Sigmoid colon (tissue), 7 donors: Measurements from ENCODE around the gene CCDC92. TPM values are rescaled to one million over a fixed set of nuclear protein-coding genes. Genes with fewer than 3 reads are reported as not detected.

ENCODE experiments used
- DNase-seq: peaks from one replicate; pipeline ENCODE4 v3.0.0-alpha.2; 2019
- H3K27ac ChIP-seq, 4 donors: fragments of 200-600 bp; sonication (generic); one replicate each; pipeline ENCODE4 v1.5.1; 2016 to 2019; ENCODE audit warnings: mild to moderate bottlenecking in 1 of 4
- H3K27me3 ChIP-seq, 3 donors: fragments of 200-600 bp; sonication (generic); one replicate each; pipeline ENCODE4 v1.5.1; 2019; ENCODE audit warnings: mild to moderate bottlenecking in 1 of 3
- H3K36me3 ChIP-seq, 4 donors: fragments of 200-600 bp; sonication (generic); one replicate each; pipeline ENCODE4 v1.5.1; 2016 to 2019
- H3K4me1 ChIP-seq, 4 donors: fragments of 200-600 bp; sonication (generic); one replicate each; pipeline ENCODE4 v1.5.1; 2017 to 2019
- H3K4me3 ChIP-seq, 4 donors: fragments of 200-600 bp; sonication (generic); one replicate each; pipeline ENCODE4 v1.5.1; 2017 to 2019; ENCODE audit warnings: mild to moderate bottlenecking in 2 of 4, moderate library complexity in 1 of 4
- H3K9me3 ChIP-seq, 4 donors: fragments of 200-600 bp in 3 of 4; sonication (generic) in 3 of 4; one replicate each; pipeline versions ENCODE4 v1.5.1 to v1.6.1; 2013 to 2019
- EP300 ChIP-seq, 4 donors: sonication (generic); formaldehyde crosslinking; IDR thresholded peaks; one replicate each; pipeline ENCODE4 v1.6.1; 2017; ENCODE audit warnings: antibody characterized with exemption in 4 of 4
- POLR2A ChIP-seq, 2 donors: fragments of 450-650 bp; IDR thresholded peaks; one replicate each; pipeline ENCODE4 v1.6.1; 2016; ENCODE audit warnings: antibody characterized with exemption in 2 of 2, mild to moderate bottlenecking in 2 of 2, moderate library complexity in 2 of 2
- POLR2AphosphoS5 ChIP-seq, 4 donors: sonication (generic); formaldehyde crosslinking; IDR thresholded peaks; one replicate each; pipeline ENCODE4 v1.6.1; 2017; ENCODE audit warnings: antibody characterized with exemption in 4 of 4
- WGBS, 2 donors: extraction: QIAGEN DNeasy Blood & Tissue Kit; methylation state at CpG; one replicate each; pipeline ENCODE4 v1.1.7; 2013; 5-methylcytosine and 5-hydroxymethylcytosine counted together
- intact Hi-C: fragments of 100-400 bp; cut with DNase I; formaldehyde crosslinking; loops from one replicate; pipeline ENCODE4 v1.15.1; 2023
- polyA plus RNA-seq, 3 donors: library from polyadenylated mRNA; stranded (reverse); fragments of 200-250 nt; gene quantifications; one replicate each; pipeline ENCODE4 v1.2.3, GENCODE V29; 2013
- total RNA-seq, 4 donors: library from RNA; depleted of rRNA; stranded (reverse); fragments of >200 nt; gene quantifications; one replicate each; pipeline ENCODE4 v1.1.0, GENCODE V29; 2016
- TF ChIP-seq, protein P1 (sequence below), 4 experiments: fragments of 450-650 bp in 3 of 4; fragments of 200-600 bp in 1 of 4; IDR thresholded peaks; one replicate each; pipeline ENCODE4 v1.5.1; 2016 to 2019; ENCODE audit warnings: antibody characterized with exemption in 4 of 4, mild to moderate bottlenecking in 3 of 4, moderate library complexity in 2 of 4
- donor health status: healthy with polysubstance abuse.
- donor health status: Bipolar disorder and iron deficiency.
- donor health status: healthy.

The CCDC92 gene
- total and polyA plus RNA-seq, 7 donors, result 18.5 to 54.0 (median 24.0) TPM

DNA sequence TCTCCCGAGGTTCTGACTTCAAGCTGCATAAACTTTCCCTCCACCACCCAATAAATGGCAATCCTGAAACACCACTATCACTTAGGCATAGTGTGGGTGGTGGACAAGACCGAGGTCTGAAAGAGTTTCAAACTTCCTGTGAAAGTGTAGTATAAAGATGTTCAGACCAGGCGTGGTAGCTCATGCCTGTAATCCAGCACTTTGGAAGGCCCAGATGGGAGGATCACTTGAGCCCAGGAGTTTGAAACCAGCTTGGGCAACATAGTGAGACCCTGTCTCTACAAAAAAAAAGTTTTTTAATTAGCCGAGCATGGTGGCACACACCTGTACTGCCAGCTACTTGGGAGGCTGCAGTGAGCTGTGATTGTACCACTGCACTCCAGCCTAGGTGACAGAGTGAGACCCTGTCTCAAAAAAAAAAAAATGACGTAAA, 61.9 kb downstream of the CCDC92 start:
- 38 to 73% methylated on average over 5 of the region's 5 CpGs for WGBS, 2 donors
- Histone ChIP-seq H3K4me1 (no peaks in the 10 kb centered on the region), H3K27ac (no peak overlapping the region), H3K4me3 (no peak overlapping the region), H3K9me3 (no peaks in the 10 kb centered on the region), H3K27me3 (peaks cover 0 to 12% (median 9%) of the 10 kb centered on the region in 3 donors), H3K36me3 (no peaks in the 10 kb centered on the region)
- intact Hi-C loops, result no loop called here
- TF ChIP-seq POLR2A (IDR thresholded peaks at IDR 0.05) (no peak), POLR2AphosphoS5 (IDR thresholded peaks at IDR 0.05) (no peak), EP300 (IDR thresholded peaks at IDR 0.05) (no peak)
- TF ChIP-seq, protein P1, sequence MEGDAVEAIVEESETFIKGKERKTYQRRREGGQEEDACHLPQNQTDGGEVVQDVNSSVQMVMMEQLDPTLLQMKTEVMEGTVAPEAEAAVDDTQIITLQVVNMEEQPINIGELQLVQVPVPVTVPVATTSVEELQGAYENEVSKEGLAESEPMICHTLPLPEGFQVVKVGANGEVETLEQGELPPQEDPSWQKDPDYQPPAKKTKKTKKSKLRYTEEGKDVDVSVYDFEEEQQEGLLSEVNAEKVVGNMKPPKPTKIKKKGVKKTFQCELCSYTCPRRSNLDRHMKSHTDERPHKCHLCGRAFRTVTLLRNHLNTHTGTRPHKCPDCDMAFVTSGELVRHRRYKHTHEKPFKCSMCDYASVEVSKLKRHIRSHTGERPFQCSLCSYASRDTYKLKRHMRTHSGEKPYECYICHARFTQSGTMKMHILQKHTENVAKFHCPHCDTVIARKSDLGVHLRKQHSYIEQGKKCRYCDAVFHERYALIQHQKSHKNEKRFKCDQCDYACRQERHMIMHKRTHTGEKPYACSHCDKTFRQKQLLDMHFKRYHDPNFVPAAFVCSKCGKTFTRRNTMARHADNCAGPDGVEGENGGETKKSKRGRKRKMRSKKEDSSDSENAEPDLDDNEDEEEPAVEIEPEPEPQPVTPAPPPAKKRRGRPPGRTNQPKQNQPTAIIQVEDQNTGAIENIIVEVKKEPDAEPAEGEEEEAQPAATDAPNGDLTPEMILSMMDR (IDR thresholded peaks at IDR 0.05), result no peak
- no peak for DNase-seq

DNA sequence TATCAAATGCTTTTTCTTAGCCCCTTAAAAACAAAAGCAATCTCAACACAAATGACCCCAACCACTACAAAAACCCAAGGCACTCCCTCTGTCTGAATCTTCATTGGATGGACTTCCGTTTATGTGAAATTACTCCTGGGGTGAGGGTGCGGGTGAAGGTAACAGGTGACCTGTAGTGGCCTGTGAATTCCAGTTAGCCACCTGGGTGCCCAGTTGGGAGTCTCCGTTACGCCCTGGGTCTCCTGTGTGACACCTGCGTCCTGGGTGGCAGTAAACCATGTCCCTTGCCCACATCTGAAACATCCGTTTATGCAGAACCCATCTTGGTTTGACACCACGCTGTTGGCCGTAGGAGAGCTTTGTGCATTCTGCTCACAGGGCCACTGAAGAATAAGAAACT, 62.6 kb downstream of the CCDC92 start:
- TF ChIP-seq, protein P1 (IDR thresholded peaks at IDR 0.05), result no peak
- TF ChIP-seq POLR2A (IDR thresholded peaks at IDR 0.05), result no peak
- TF ChIP-seq POLR2AphosphoS5 (IDR thresholded peaks at IDR 0.05), result no peak
- TF ChIP-seq EP300 (IDR thresholded peaks at IDR 0.05), result no peak
- WGBS, 2 donors, result 84 to 86% methylated on average over 8 of the region's 8 CpGs
- no peaks in the 10 kb centered on the region for H3K4me1 ChIP-seq
- DNase-seq, result no peak
- intact Hi-C loops, result no loop called here
- H3K27me3 ChIP-seq, result peaks cover 0 to 12% (median 4%) of the 10 kb centered on the region in 3 donors
- no peak overlapping the region for H3K27ac ChIP-seq
- no peaks in the 10 kb centered on the region for H3K36me3 ChIP-seq
- H3K9me3 ChIP-seq, result no peaks in the 10 kb centered on the region
- no peak overlapping the region for H3K4me3 ChIP-seq

DNA sequence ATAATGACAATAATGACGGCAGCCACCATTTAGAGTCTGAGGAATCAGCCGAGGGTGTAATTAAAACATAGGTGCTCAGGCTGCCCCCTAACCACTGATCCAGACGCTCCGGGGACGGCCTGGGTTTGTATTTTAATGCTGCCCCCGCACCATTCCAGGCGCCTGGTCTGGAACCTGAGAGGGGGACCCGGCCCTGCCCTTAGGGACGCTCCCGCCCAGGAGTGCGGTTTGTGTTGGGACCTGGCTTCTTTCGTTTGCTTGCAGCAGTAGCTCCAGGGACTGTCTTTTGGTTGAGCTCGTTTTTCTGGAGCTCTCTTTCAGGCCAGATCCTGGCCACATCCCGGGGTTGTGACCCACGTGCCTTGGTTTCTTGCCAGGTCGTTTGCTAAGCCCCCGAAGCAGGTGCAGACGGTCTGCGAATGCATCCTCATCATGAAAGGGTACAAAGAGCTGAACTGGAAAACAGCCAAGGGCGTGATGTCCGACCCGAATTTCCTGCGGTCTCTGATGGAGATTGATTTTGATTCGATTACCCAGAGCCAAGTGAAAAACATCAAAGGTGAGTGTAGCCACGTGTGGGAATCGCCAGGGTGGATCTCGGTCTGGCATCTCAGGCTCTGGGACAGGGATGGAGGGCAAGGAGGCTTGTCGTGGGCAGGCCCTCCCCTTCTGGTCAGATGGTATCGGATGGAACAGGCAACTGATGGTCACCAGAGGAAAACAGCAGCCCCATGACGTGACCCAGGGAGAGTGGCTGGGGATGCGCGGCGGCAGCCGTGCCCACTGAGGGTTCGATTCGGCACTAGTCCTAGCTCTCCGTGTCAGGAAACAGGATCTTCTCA, 63.5 kb downstream of the CCDC92 start:
- 67 to 86% methylated on average over 37 of the region's 37 CpGs for WGBS, 2 donors
- H3K4me3 ChIP-seq, result no peak overlapping the region
- no peak overlapping the region for H3K27ac ChIP-seq
- H3K4me1 ChIP-seq, result no peaks in the 10 kb centered on the region
- no peaks in the 10 kb centered on the region for H3K36me3 ChIP-seq
- no peak for TF ChIP-seq POLR2A (IDR thresholded peaks at IDR 0.05)
- H3K9me3 ChIP-seq, result no peaks in the 10 kb centered on the region
- intact Hi-C loops, result loop anchor here (5.0 kb wide), 2 partner anchors 73 to 123 kb away; no protein-coding TSS in a partner anchor
- no peak for DNase-seq
- peaks cover 0 to 2% (median 0%) of the 10 kb centered on the region in 3 donors for H3K27me3 ChIP-seq

DNA sequence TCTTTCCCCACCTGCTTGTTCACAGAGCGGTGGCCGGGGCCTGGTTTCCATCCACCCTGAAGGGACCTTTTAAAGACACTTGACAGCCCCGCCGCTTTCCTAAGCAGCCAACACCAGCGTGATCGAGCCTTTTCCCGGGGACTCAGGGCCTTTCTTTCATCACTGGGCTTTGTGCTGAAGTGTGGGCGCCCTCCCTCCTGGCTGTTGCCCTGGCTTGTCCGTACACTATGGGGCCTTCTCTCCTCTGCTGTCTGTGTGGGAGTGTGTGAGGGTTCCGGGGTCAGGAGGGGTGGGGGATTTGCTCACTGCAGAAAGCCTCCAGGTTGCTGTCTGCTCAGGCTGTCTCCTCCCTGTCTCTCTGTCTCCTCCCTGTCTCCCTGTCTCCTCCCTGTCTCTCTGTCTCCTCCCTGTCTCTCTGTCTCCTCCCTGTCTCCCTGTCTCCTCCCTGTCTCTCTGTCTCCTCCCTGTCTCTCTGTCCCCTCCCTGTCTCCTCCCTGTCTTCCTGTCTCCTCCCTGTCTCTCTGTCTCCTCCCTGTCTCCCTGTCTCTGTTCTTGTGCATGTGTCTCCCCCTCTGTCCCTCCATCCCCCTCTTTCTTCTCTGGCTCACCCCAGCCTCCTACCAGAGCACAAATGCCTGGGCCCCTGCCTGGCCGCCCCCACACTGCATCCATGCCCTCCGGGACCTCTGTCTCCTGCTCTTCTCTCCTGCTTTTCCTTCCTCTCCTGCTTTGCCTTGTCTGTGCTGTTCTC, 64.7 kb downstream of the CCDC92 start:
- peaks cover 0 to under 1% (median 0%) of the 10 kb centered on the region in 3 donors for H3K27me3 ChIP-seq
- TF ChIP-seq EP300 (IDR thresholded peaks at IDR 0.05) (no peak), POLR2AphosphoS5 (IDR thresholded peaks at IDR 0.05) (no peak), POLR2A (IDR thresholded peaks at IDR 0.05) (no peak)
- TF ChIP-seq, protein P1 (IDR thresholded peaks at IDR 0.05), result no peak

More for the DNA sequence above, 64.7 kb downstream of the CCDC92 start:
- no peak for DNase-seq
- WGBS, 2 donors, result 83% methylated on average over 12 of the region's 12 CpGs
- no peaks in the 10 kb centered on the region for H3K36me3 ChIP-seq
- no peak overlapping the region for H3K27ac ChIP-seq
- no peaks in the 10 kb centered on the region for H3K4me1 ChIP-seq
- intact Hi-C loops, result loop anchor here (5.0 kb wide), 2 partner anchors 74 to 124 kb away; no protein-coding TSS in a partner anchor
- H3K4me3 ChIP-seq, result no peak overlapping the region
- H3K9me3 ChIP-seq, result no peaks in the 10 kb centered on the region
